Smooth muscle cell (in vitro differentiated cells): Measurements from ENCODE around the gene ONECUT1. TPM values are rescaled to one million over a fixed set of nuclear protein-coding genes. Genes with fewer than 3 reads are reported as not detected.

Source experiments
- DNase-seq: peaks from one replicate; lab custom pipeline; 2025; ENCODE audit not compliant: unreplicated experiment; lab: John Stamatoyannopoulos, UW
- H2AFZ ChIP-seq: fragments of 200-600 bp; sonication (generic); 2 replicates; pipeline ENCODE4 v1.6.0; 2016; ENCODE audit warnings: antibody characterized with exemption, low read depth, mild to moderate bottlenecking
- H3F3A ChIP-seq: fragments of 200-600 bp; sonication (generic); 2 replicates; pipeline ENCODE4 v1.6.0; 2017; ENCODE audit warnings: antibody characterized with exemption, low read depth
- H3K27ac ChIP-seq: fragments of 200-600 bp; sonication (generic); 2 replicates; pipeline ENCODE4 v1.5.1; 2016; ENCODE audit warnings: low read depth, mild to moderate bottlenecking
- H3K27me3 ChIP-seq: fragments of 200-600 bp; sonication (generic); 2 replicates; pipeline ENCODE4 v1.6.1; 2016; ENCODE audit warnings: low read depth, mild to moderate bottlenecking
- H3K36me3 ChIP-seq: fragments of 200-600 bp; sonication (generic); 2 replicates; pipeline ENCODE4 v1.5.1; 2016; ENCODE audit warnings: low read depth
- H3K4me1 ChIP-seq: fragments of 200-600 bp; sonication (generic); 2 replicates; pipeline ENCODE4 v1.5.1; 2016; ENCODE audit warnings: low read depth
- H3K4me2 ChIP-seq: fragments of 200-600 bp; sonication (generic); 2 replicates; pipeline ENCODE4 v1.6.0; 2016; ENCODE audit warnings: mild to moderate bottlenecking
- H3K4me3 ChIP-seq: fragments of 200-600 bp; sonication (generic); 2 replicates; pipeline ENCODE4 v1.5.1; 2016; ENCODE audit warnings: mild to moderate bottlenecking
- H3K79me2 ChIP-seq: fragments of 200-600 bp; sonication (generic); 2 replicates; pipeline ENCODE4 v1.6.0; 2016; ENCODE audit warnings: low read depth, mild to moderate bottlenecking
- H3K9ac ChIP-seq: fragments of 200-600 bp; sonication (generic); 2 replicates; pipeline ENCODE4 v1.6.0; 2016; ENCODE audit warnings: low read depth
- H3K9me3 ChIP-seq: fragments of 200-600 bp; sonication (generic); replicated peaks from 2 replicates; pipeline ENCODE4 v1.5.1; 2016; ENCODE audit warnings: low read depth
- H4K20me1 ChIP-seq: fragments of 200-600 bp; sonication (generic); 2 replicates; pipeline ENCODE4 v1.6.0; 2016; ENCODE audit warnings: low read depth
- CTCF ChIP-seq: fragments of 200-600 bp; sonication (generic); IDR thresholded peaks from 2 replicates; pipeline ENCODE4 v1.5.1; 2017; ENCODE audit warnings: borderline replicate concordance, mild to moderate bottlenecking, antibody characterized with exemption; ENCODE audit not compliant: insufficient read depth, poor library complexity, severe bottlenecking
- WGBS: methylation state at CpG from one replicate; pipeline ENCODE4 v1.1.7; 2016; ENCODE audit warnings: low lambda C conversion rate; 5-methylcytosine and 5-hydroxymethylcytosine counted together
- polyA plus RNA-seq: library from polyadenylated mRNA; unstranded; fragments of >200 nt; fragmentation: Nextera tagmentation; extraction: Ambion mirVana; gene quantifications from 2 replicates; pipeline ENCODE4 v1.2.1, GENCODE V29; 2016
- total RNA-seq: library from RNA; depleted of rRNA; stranded (reverse); fragments of >200 nt; gene quantifications from 2 replicates; pipeline ENCODE4 v1.2.3, GENCODE V29; 2014

ONECUT1 gene
- total and polyA plus RNA-seq, 2 experiments from 2014 or later, result 0.61 to 0.99 TPM

GRCh38 chr15:52730594-52730993 lies 59.5 kb downstream of the ONECUT1 start:
- no peak for TF ChIP-seq CTCF
- H3K4me1 ChIP-seq, result no peaks in the 10 kb centered on the region
- no peaks in the 10 kb centered on the region for H3K27me3 ChIP-seq
- no peaks in the 10 kb centered on the region for H3K9me3 ChIP-seq
- no peak overlapping the region for H3K27ac ChIP-seq
- DNase-seq, result no peak
- no peak overlapping the region for H2AFZ ChIP-seq
- H3K9ac ChIP-seq, result no peak overlapping the region
- H3F3A ChIP-seq, result peaks cover 4% of the 10 kb centered on the region
- no peaks in the 10 kb centered on the region for H3K79me2 ChIP-seq
- H4K20me1 ChIP-seq, result no peaks in the 10 kb centered on the region
- WGBS, result 94% methylated on average over 7 of the region's 7 CpGs
- H3K4me2 ChIP-seq, result no peak overlapping the region
- no peak overlapping the region for H3K4me3 ChIP-seq
- no peaks in the 10 kb centered on the region for H3K36me3 ChIP-seq

- Histone ChIP-seq H3K79me2 (no peaks in the 10 kb centered on the region), H3K9me3 (no peaks in the 10 kb centered on the region), H3F3A (peaks cover 4% of the 10 kb centered on the region), H4K20me1 (no peaks in the 10 kb centered on the region), H3K27ac (no peak overlapping the region), H2AFZ (no peak overlapping the region), H3K36me3 (no peaks in the 10 kb centered on the region), H3K4me2 (no peak overlapping the region), H3K4me1 (no peaks in the 10 kb centered on the region), H3K4me3 (no peak overlapping the region), H3K27me3 (no peaks in the 10 kb centered on the region), H3K9ac (no peak overlapping the region)
- WGBS, result 71% methylated on average over 4 of the region's 4 CpGs
- DNase-seq, result no peak
- TF ChIP-seq CTCF, result no peak
These were observed 60.0 kb downstream of the ONECUT1 start for GRCh38 chr15:52730173-52730572.

- peaks cover 2% of the 10 kb centered on the region for H3F3A ChIP-seq
- no peak for TF ChIP-seq CTCF
- H3K4me3 ChIP-seq, result no peak overlapping the region
- no peaks in the 10 kb centered on the region for H3K27me3 ChIP-seq
- H2AFZ ChIP-seq, result no peak overlapping the region
- no peak overlapping the region for H3K9ac ChIP-seq
- no peak for DNase-seq
- no peaks in the 10 kb centered on the region for H4K20me1 ChIP-seq
- no peaks in the 10 kb centered on the region for H3K36me3 ChIP-seq
- H3K27ac ChIP-seq, result no peak overlapping the region
- H3K4me2 ChIP-seq, result no peak overlapping the region
- WGBS, result 69% methylated on average over 2 of the region's 2 CpGs
- no peaks in the 10 kb centered on the region for H3K9me3 ChIP-seq
- H3K79me2 ChIP-seq, result no peaks in the 10 kb centered on the region
- H3K4me1 ChIP-seq, result no peaks in the 10 kb centered on the region
These were observed 61.2 kb downstream of the ONECUT1 start for GRCh38 chr15:52728899-52729298.

GRCh38 chr15:52727815-52728214 lies 62.3 kb downstream of the ONECUT1 start:
- Histone ChIP-seq H3K27ac (no peak overlapping the region), H3K4me3 (no peak overlapping the region), H2AFZ (no peak overlapping the region), H3K4me1 (no peaks in the 10 kb centered on the region), H3K9ac (no peak overlapping the region), H4K20me1 (no peaks in the 10 kb centered on the region), H3K79me2 (no peaks in the 10 kb centered on the region), H3K27me3 (no peaks in the 10 kb centered on the region), H3K4me2 (no peak overlapping the region), H3F3A (no peaks in the 10 kb centered on the region), H3K36me3 (no peaks in the 10 kb centered on the region), H3K9me3 (no peaks in the 10 kb centered on the region)
- 86% methylated on average over 3 of the region's 3 CpGs for WGBS
- no peak for DNase-seq
- no peak for TF ChIP-seq CTCF
